Activated naive CD8-positive, alpha-beta T cell treated with anti-CD3 and anti-CD28 coated beads for 36 hours (primary cell): ENCODE measurements around the gene DACT2. TPM values are rescaled to one million over a fixed set of nuclear protein-coding genes. Genes with fewer than 3 reads are reported as not detected.

Experiments used
- DNase-seq: peaks from one replicate; pipeline ENCODE4 v3.0.0; 2021
- H3K27ac Mint-ChIP-seq: one replicate; pipeline ENCODE4 v1.8.0; 2022; ENCODE audit warnings: mild to moderate bottlenecking, moderate library complexity, mixed read lengths
- H3K27me3 Mint-ChIP-seq: one replicate; pipeline ENCODE4 v1.8.0; 2022; ENCODE audit warnings: mild to moderate bottlenecking, mixed read lengths
- H3K36me3 Mint-ChIP-seq: one replicate; pipeline ENCODE4 v1.8.0; 2021; ENCODE audit warnings: mild to moderate bottlenecking, mixed read lengths
- H3K4me1 Mint-ChIP-seq: one replicate; pipeline ENCODE4 v1.8.0; 2021; ENCODE audit warnings: mixed read lengths
- H3K4me3 Mint-ChIP-seq: one replicate; pipeline ENCODE4 v1.8.0; 2022; ENCODE audit warnings: mild to moderate bottlenecking, moderate library complexity, mixed read lengths
- H3K9me3 Mint-ChIP-seq: one replicate; pipeline ENCODE4 v1.8.0; 2022; ENCODE audit warnings: mixed read lengths
- total RNA-seq, 2 experiments: library from RNA; stranded (reverse); gene quantifications; one replicate each; pipeline ENCODE4 v1.2.3, GENCODE V29; 2021

The DACT2 gene, protein sequence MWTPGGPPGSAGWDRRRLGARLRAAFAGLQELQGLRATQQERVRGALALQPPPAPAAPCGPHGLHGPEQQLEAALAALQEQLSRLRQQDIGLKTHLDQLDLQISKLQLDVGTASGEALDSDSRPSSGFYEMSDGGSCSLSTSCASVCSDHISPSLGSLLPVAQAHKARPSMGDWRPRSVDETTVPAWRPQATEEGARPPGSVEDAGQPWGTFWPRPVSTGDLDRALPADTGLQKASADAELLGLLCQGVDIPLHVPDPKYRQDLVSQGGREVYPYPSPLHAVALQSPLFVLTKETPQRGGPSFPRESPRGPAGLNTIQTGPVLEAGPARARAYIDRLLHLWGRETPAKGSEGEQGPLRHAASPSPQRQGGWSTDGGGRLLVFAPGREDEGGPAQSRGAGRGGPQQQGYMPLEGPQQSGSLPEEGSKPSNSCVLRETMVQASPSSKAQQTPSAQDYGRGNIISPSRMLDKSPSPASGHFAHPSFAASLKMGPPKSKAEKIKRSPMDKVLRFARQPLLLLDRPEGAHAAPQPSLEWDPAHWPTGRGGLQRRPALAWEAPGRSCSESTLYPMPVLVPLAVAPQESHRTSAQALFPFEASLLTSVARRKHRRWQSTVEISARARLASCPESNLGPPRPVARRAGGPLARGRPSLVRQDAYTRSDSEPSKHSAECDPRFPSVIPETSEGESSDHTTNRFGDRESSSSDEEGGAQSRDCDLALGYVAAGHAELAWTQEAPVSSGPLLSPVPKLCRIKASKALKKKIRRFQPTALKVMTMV
- total RNA-seq: not detected

DNA sequence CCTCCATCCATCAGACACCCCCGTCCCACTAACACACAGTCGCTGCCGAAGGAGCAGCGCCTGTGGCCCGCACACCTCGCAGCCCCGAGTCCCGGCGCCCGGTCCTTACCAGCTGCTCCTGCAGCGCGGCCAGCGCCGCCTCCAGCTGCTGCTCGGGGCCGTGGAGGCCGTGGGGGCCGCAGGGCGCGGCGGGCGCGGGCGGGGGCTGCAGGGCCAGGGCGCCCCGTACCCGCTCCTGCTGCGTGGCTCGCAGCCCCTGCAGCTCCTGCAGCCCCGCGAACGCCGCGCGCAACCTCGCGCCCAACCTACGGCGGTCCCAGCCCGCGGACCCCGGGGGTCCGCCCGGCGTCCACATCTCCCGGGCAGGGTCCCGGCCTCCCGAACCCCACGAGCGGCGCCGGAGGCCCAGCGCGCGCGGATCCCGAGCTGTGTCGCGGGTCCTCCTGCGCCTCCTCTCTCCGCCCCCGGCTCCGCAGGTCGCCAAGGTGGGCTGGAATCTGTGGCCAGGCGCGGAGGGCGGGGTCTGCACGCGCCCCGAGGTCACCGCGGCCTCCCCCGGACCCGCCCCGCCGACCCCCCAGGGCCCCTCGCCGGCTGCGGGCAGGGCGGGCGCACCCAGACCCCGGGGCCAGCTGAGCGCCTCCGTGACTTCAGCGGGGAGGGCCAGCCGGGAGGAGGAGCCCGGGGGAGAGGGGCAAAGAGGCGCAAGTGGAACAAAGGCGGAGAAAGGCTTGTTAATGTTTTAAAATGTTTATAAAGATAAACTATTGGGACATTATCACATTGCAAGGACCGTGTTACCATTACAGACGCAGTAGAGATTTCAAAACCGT lies at the start of gene DACT2:
DACT2 (minus strand) TSS at position 499 of the 833 bp plus-strand sequence; CDS start at position 355, 144 bp downstream.
- Mint-ChIP-seq H3K27me3 (peaks cover 55% of the 10 kb centered on the region), H3K4me3 (no peak within 1 kb of the TSS), H3K9me3 (peaks cover 2% of the 10 kb centered on the region), H3K4me1 (no peaks in the 10 kb centered on the region), H3K36me3 (no peaks in the 10 kb centered on the region), H3K27ac (no peak within 1 kb of the TSS)
- no peak for DNase-seq

DNA sequence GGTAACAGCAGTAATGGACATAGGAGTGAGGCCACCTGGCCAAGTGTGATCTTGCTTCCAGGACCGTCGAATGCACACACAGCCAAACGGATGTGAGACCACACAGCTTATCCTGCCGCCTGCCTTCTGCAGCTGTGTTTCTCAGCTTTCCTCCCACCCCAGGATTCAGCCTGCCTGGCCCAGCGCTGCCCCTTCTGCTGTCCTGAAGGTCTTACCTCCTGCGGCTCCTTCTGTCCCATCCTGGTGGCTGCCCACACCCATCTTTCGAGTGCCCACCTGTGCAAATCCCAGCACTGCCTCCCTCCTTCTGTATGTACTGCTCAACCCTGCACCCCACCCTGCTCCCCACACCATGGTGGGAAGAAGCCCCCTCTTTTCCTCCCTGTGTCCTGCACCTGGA lies 49.4 kb upstream of the DACT2 start:
- Mint-ChIP-seq H3K4me1 (no peaks in the 10 kb centered on the region), H3K4me3 (no peak overlapping the region), H3K27me3 (peaks cover 18% of the 10 kb centered on the region), H3K36me3 (no peaks in the 10 kb centered on the region), H3K9me3 (peaks cover 2% of the 10 kb centered on the region), H3K27ac (no peak overlapping the region)
- DNase-seq: no peak

DNA sequence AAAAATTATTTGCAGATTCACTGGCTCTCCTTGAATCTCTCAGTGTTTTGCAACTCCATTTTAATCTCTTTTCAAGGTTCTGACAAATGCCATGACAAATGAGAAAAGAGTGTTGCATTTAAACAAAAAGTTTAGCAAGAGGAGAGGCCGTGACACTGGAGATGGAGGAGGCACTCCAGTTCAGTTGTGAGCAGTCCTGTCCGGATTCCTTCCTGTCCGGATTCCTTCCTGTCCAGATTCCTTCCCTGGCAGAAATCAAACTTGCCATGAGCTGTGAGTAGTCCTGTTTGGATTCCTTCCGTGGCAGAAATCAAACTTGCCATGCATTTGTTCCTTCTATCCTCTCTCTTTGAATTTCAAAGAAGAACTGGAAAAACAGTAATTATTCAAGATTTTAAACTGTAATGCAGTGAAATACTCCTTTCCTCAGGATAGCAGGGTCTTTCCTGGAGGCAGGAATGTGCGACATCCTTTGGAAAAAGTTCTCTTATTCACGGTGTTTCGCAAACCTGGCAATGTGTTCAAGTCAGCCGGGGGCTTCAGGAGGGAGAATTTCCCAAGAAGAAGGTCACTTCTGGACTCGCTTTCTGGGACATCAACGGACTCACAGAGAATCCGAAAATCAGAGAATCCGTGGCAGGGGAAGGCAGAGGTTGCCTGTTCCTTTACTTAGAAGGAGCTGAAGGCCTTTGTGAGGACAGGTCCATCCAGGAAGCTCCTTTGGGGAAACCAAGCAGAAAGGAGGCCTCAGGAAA lies 48.7 kb upstream of the DACT2 start:
- no peak overlapping the region for H3K27ac Mint-ChIP-seq
- H3K9me3 Mint-ChIP-seq: peaks cover 2% of the 10 kb centered on the region
- no peak overlapping the region for H3K4me3 Mint-ChIP-seq
- no peak for DNase-seq
- H3K27me3 Mint-ChIP-seq: peaks cover 22% of the 10 kb centered on the region
- no peaks in the 10 kb centered on the region for H3K4me1 Mint-ChIP-seq
- no peaks in the 10 kb centered on the region for H3K36me3 Mint-ChIP-seq

DNA sequence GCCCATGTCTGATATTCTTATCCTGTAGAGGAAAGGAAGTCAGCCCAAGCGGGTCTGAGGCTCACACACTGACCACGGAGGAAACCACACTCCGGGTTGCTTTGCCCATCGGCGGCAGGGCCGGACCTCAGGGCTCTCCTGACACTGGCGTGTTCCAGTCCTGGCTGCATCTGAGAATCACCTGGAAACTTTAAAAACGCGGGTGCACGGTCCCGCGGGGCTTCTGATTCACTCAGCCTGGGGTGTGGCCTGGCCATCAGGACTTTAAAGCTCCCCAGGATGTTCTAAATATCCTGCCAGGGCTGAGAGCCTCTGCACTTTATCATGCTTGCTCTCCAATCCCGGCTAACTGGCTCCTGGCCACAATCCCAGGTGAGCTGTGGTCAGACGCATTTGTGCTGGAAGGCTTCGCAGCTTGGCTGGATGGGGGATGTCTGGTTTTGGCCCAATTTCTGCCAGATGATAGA lies 47.7 kb upstream of the DACT2 start:
- Mint-ChIP-seq H3K36me3 (no peaks in the 10 kb centered on the region), H3K4me1 (no peaks in the 10 kb centered on the region)
- DNase-seq: no peak

DNA sequence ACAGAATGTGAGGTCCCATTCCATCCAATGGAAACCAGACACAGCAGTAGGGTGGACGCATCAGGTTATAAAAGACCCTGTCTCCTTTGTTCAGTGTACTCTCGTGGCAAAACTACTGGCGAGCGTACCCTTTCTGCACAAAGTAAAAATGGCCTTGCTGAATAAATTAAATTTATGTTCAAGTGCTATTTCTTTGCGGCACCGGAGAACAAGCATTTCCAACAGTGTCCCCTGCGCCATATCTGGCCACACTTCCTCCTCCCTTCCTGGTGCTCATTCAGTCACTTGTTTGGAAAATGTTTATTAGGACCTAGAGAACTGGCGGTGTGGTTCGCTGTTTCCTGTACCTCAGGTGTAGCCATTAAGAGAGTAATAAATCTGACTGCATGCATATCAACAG lies 46.9 kb upstream of the DACT2 start:
- H3K4me3 Mint-ChIP-seq: no peak overlapping the region
- H3K27ac Mint-ChIP-seq: no peak overlapping the region
- H3K4me1 Mint-ChIP-seq: no peaks in the 10 kb centered on the region
- DNase-seq: no peak
- H3K27me3 Mint-ChIP-seq: peaks cover 26% of the 10 kb centered on the region
- H3K36me3 Mint-ChIP-seq: no peaks in the 10 kb centered on the region
- H3K9me3 Mint-ChIP-seq: peaks cover 2% of the 10 kb centered on the region

More for the DNA sequence above, 47.7 kb upstream of the DACT2 start:
- Mint-ChIP-seq H3K9me3 (peaks cover 2% of the 10 kb centered on the region), H3K27ac (no peak overlapping the region), H3K4me3 (no peak overlapping the region), H3K27me3 (peaks cover 26% of the 10 kb centered on the region)

DNA sequence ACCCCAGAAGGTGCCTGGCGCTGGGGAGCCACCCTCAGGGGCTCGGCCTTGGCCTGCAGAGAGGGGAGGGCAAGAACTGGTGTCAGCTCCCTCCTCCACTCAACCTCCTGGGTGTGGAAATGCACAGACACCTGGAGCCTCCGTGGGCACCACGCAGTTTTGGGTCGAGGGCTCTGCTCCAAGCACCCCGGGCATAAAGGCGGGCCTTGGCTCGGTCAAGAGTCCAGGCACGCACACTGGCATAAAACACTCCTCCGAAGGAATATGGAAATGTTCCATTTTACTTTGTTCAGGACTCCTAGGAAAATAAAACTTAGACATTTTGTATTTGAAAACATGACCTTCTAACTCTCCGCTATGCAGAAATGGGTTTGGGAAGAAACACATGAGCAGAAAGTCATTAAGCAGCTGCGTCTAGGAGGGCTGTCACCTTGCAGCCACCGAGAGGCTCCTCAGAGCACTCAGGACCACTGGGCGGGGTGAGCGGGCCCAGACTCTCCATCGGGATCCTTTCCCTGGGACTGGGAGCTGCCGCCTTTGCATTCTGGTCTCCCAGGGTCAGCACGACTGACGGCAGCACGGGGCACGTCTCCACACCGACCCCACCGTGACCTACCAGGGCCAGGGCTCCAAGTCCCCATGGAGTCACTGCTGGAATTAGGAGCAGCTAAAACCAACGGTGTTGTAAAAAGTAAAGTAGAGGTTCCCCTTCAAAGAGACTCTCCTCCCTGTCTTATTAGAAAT lies 46.0 kb upstream of the DACT2 start:
- Mint-ChIP-seq H3K27me3 (peaks cover 26% of the 10 kb centered on the region), H3K36me3 (no peaks in the 10 kb centered on the region), H3K4me3 (no peak overlapping the region), H3K27ac (no peak overlapping the region), H3K4me1 (no peaks in the 10 kb centered on the region), H3K9me3 (peaks cover 5% of the 10 kb centered on the region)
- DNase-seq: no peak

DNA sequence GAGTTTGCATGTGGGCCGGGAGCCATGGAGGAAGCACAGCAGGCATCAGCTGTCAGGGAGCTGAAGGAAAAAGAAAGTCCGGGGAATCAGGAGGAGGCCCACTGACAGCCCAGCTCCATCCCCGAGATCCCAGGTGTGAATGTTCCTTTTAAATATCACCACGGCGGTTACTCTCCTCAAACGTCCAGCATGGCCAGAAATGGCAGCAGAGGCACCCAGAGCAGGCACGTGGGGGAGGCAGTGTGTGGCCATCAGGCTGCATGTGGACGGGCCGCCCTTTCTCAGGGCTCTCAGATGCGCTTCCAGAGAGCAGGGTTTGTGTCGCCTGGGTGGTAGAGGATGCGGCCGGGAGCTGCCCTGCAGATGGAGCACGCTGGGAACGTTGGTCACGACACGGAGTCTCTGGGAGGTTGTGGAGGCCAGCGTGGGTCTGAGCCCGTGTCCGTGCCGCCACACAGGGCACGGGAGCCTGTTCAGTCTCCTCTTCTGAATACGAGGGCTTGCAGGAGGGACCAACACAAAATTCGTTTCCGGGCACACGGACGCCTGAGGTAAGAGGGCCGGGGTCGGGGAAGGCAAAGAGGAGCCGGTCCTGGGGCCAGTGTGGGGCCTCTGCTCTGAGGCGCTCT lies 45.3 kb upstream of the DACT2 start:
- Mint-ChIP-seq H3K9me3 (peaks cover 5% of the 10 kb centered on the region), H3K36me3 (no peaks in the 10 kb centered on the region), H3K27ac (no peak overlapping the region), H3K4me3 (no peak overlapping the region), H3K4me1 (no peaks in the 10 kb centered on the region), H3K27me3 (peaks cover 28% of the 10 kb centered on the region)
- no peak for DNase-seq

DNA sequence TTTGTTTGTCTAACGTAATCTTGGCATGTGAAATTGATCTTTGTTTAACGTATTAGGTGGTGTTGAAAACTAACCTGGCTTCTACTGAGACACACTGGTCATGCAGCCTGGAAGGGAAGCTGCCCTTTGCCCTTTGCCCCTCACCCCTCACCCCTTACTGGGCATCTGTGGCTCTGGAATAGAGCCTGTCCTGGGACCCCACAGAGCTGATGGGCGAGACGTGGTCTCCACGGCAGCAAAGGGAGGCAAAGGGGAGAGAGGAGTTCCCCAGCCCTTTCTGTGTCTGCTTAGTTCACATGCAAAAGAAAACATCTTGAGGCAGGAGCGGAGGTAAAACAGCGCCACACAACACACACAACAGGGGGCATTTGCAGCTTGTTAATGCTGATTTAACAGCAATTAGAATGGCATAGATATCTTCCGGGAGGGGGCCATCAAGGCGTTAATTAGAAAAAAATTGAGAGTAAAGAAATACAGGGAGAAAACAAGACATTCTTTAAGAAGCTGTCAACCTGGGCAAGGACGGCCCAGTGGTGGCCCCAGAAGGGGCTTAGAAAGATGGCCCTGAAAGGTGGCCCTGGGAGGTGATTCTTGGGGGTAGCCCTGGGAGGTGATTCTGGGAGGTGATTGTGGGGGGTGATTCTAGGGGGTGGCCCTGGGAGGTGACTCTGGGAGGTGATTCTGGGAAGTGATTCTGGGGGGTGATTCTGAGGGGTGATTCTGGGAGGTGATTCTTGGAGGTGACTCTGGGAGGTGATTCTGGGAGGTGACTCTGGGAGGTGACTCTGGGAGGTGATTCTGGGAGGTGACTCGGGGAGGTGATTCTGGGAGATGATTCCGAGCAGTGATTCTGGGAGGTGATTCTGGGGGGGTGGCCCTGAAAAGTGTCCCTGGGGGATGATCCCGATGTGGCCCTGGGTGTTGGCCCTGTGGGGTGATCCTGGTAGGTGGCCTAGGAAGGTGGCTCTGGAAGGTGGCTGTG lies 44.5 kb upstream of the DACT2 start:
- Mint-ChIP-seq H3K27me3 (peaks cover 32% of the 10 kb centered on the region), H3K9me3 (peaks cover 5% of the 10 kb centered on the region), H3K36me3 (no peaks in the 10 kb centered on the region), H3K27ac (no peak overlapping the region), H3K4me3 (no peak overlapping the region), H3K4me1 (no peaks in the 10 kb centered on the region)
- DNase-seq: no peak

DNA sequence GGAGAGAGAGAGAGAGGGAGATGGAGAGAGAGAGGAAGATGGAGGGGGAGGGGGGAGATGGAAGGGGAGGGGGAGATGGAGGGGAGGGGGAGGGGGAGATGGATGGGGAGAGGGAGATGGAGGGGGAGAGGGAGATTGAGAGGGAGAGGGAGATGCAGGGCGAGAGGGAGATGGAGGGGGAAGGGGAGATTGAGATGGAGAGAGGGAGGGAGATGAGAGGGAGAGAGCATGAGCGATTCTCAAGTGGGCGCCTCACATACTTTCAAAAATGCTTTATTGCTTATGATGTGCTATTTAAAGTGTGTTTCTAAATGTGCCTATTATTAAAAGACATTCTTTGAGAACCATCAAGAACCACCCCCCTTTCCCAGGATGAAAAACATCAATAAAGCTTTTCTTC lies 43.7 kb upstream of the DACT2 start:
- no peak for DNase-seq
- H3K4me3 Mint-ChIP-seq: no peak overlapping the region
- H3K27me3 Mint-ChIP-seq: peaks cover 32% of the 10 kb centered on the region
- no peak overlapping the region for H3K27ac Mint-ChIP-seq
- no peaks in the 10 kb centered on the region for H3K4me1 Mint-ChIP-seq
- H3K9me3 Mint-ChIP-seq: peaks cover 5% of the 10 kb centered on the region
- no peaks in the 10 kb centered on the region for H3K36me3 Mint-ChIP-seq

DNA sequence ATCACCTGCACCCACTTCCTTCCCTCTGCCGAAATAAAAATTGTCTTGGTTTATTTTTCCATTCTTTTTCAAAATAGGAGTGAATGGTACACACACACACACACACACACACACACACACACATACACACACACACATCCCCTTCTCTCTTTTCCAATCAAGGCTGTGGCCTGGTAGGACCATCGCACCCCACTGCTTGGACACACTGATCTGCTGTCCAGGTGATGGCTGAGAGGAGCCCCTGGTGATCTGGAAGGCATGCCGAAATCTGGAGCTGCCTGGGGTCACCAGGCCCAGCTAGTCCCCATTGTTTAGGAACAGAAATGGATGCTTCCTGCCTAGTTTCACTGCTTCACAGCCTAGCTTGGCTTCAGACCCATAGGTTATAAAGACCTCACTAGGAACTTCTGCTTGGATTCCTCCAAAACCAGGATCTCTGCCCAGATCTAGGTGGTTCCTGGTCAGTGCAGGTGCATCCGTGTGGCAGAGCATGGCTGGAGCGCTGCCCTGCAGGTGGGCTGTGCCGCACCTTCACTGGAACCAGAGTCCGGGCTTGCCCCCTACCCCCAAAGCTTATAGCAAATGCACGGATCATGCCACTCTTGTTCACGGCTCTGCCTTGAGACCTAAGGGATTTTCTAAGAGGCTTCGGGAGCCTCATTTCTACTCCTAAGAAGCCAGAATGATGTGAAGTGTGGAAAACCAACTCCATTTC lies 42.9 kb upstream of the DACT2 start:
- Mint-ChIP-seq H3K27ac (no peak overlapping the region), H3K27me3 (peaks cover 28% of the 10 kb centered on the region), H3K4me3 (no peak overlapping the region), H3K9me3 (peaks cover 5% of the 10 kb centered on the region), H3K36me3 (no peaks in the 10 kb centered on the region), H3K4me1 (no peaks in the 10 kb centered on the region)
- DNase-seq: no peak

DNA sequence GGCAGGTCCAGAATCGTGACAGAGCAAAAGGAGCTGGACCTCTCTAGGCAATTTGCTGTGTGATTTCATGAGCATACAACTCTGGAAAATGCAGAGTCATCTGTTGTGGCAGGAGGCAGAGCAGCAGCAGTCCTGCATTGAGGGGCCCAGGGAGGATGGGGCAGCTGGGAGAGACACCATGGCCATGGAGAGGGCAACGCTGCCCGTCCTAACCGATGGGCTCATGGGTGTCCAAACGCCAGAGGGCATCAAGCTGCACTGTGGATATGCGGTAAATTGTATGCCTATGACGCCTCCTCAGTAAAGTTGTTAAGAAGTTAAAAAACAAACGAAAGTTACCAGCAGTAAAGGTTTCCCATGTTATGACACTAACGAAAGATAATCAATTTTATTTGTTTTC lies 42.2 kb upstream of the DACT2 start:
- Mint-ChIP-seq H3K4me1 (no peaks in the 10 kb centered on the region), H3K27ac (no peak overlapping the region), H3K9me3 (peaks cover 5% of the 10 kb centered on the region), H3K36me3 (no peaks in the 10 kb centered on the region), H3K4me3 (no peak overlapping the region), H3K27me3 (peaks cover 27% of the 10 kb centered on the region)
- no peak for DNase-seq

DNA sequence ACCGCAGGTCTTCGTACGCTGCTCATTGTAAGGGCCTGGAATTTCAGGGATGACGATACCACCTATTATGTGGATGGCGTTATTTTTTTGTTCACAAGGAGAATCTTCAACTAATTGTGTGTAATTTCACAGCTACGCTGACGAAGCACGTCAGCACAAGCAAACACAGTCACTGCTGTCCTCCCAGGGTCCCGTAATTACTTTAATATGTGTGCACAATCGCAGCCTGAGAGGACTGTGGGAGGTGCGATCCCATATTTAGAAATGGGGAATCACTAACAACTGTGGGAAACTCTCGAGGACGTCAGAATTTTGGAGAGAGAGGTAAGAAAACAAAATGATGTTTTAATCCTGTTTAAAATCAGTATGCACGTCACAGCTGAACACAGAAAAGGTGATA lies 40.2 kb upstream of the DACT2 start:
- Mint-ChIP-seq H3K27me3 (peaks cover 31% of the 10 kb centered on the region), H3K4me3 (no peak overlapping the region), H3K4me1 (no peaks in the 10 kb centered on the region), H3K9me3 (peaks cover 3% of the 10 kb centered on the region), H3K27ac (no peak overlapping the region), H3K36me3 (no peaks in the 10 kb centered on the region)
- DNase-seq: no peak
